ENCODE data around the gene LMBR1. TPM values are rescaled to one million over a fixed set of nuclear protein-coding genes. Genes with fewer than 3 reads are reported as not detected.

LMBR1 gene
- total RNA-seq (57.7 and 72.9 TPM in 2 replicates), polyA plus RNA-seq (12.1 and 14.0 TPM in 2 replicates), polyA minus RNA-seq (43.0 and 64.6 TPM in 2 replicates), Bru-seq, nascent RNA (percentile 87 among the genes with signal in this experiment), BruChase-seq, experiment 1, labeled RNA remaining after a 6-hour chase (percentile 83 among the genes with signal in this experiment), BruChase-seq, experiment 2, labeled RNA remaining after a 2-hour chase (percentile 89 among the genes with signal in this experiment)
- 13.8 and 15.7 TPM in 2 replicates for polyA plus RNA-seq (2011; cell fraction: cytosol; rRNA removed)
- 31.7 and 33.0 TPM in 2 replicates for polyA plus RNA-seq (2011; cell fraction: nucleus; rRNA removed)
- 23.9 and 29.0 TPM in 2 replicates for polyA plus RNA-seq (2012)
- polyA minus RNA-seq (2011; cell fraction: cytosol; rRNA and poly(A)+ RNA removed) = 32.0 TPM
- polyA minus RNA-seq (2011; cell fraction: nucleus; rRNA and poly(A)+ RNA removed) = 118 and 129 TPM in 2 replicates
- long read RNA-seq, full-length matches to known transcripts = 61 of 102 reads
- long read RNA-seq, partial matches to known transcripts = 7 of 102 reads
- long read RNA-seq, other reads (novel, unspliced or antisense) = 34 of 102 reads

- FAIRE-seq = peak; percentile 87
- peak within 1 kb of the TSS; percentile 98 for H3K4me2 ChIP-seq (ENCODE audit: insufficient read depth, low read length)
- H4K20me1 ChIP-seq (replicated peaks; ENCODE audit: control insufficient read depth, extremely low read depth, insufficient read depth, low read length) = no peaks in the 10 kb centered on the region
- peak within 1 kb of the TSS; percentile 90 to 94 (median 91) for H3K4me3 ChIP-seq (replicated peaks in 1 of 3; ENCODE audit: insufficient read depth in 1 of 3, low read depth in 1 of 3, low read length in 3 of 3)
- peak within 1 kb of the TSS; percentile 79 for H3K9ac ChIP-seq (replicated peaks; ENCODE audit: extremely low read depth, insufficient read depth, low read length)
- BruUV-seq (replicated peaks) = no TSS peak
- dilution Hi-C loops (cut with MboI; ENCODE audit: extremely low pct_ligation_motif_present, low sequenced_read_pairs) (no loop called here), intact Hi-C loops (cut with micrococcal nuclease) (loop anchor here (1.0 to 5.0 kb wide), 6 partner anchors 10 to 1086 kb away; partner anchors contain the start of gene UBE3C)
- no peaks in the 10 kb centered on the region for H3K9me1 ChIP-seq (replicated peaks; ENCODE audit: control insufficient read depth, extremely low read depth, insufficient read depth, low read length)
- peak; percentile 96 for DNase-seq (ENCODE audit: low read depth, low spot score)
- H2AFZ ChIP-seq (ENCODE audit: low read depth, low read length) = peak within 1 kb of the TSS; percentile 77
- ChIA-PET CTCF (interaction anchor here (0.9 to 1.7 kb wide), 8 partner anchors 9 to 67 kb away, joined by 3 to 19 read pairs (median 8); partner anchors contain the start of gene NOM1), POLR2A (interaction anchor here (0.9 to 1.3 kb wide), 4 partner anchors 35 to 59 kb away, joined by 3 to 5 read pairs (median 4); partner anchors contain the start of gene NOM1)
- peaks cover 17% of the 10 kb centered on the region for H3K79me2 ChIP-seq (ENCODE audit: control insufficient read depth, insufficient read depth, low read length)
- TF ChIP-seq POLR2A (IDR thresholded peaks at IDR 0.05; ENCODE audit: low read depth, low read length) = peak; percentile 79
- no peak for TF ChIP-seq MYC (IDR thresholded peaks at IDR 0.05; ENCODE audit: low read depth, low read length)
- no peak for TF ChIP-seq FOS (IDR thresholded peaks at IDR 0.05; ENCODE audit: borderline replicate concordance, insufficient read depth, low read length)
- TF ChIP-seq CTCF (IDR thresholded peaks at IDR 0.05; ENCODE audit: extremely low read depth in 1 of 2, insufficient read depth in 1 of 2, low read depth in 1 of 2, low read length in 2 of 2) = peak; percentile 35 to 66
- peak; percentile 76 for TF ChIP-seq POLR2AphosphoS5 (IDR thresholded peaks at IDR 0.05; ENCODE audit: insufficient read depth, low read depth, low read length)
- no peaks in the 10 kb centered on the region for H3K27me3 ChIP-seq (ENCODE audit: control insufficient read depth in 2 of 2, insufficient read depth in 2 of 2, low read length in 2 of 2)
- H3K9me3 ChIP-seq (replicated peaks; ENCODE audit: control insufficient read depth, insufficient read depth, low read length) = no peaks in the 10 kb centered on the region
- H3K27ac ChIP-seq (ENCODE audit: insufficient read depth, low read depth, low read length) = peak within 1 kb of the TSS; percentile 83
- peaks cover 19% of the 10 kb centered on the region for H3K4me1 ChIP-seq (ENCODE audit: control insufficient read depth, extremely low read depth, insufficient read depth, low read length)
- H3K36me3 ChIP-seq (ENCODE audit: control insufficient read depth in 2 of 2, extremely low read depth in 1 of 2, insufficient read depth in 2 of 2, low read length in 2 of 2) = no peaks in the 10 kb centered on the region
Observed at GRCh38 chr7:156892821-156893706, at the start of gene LMBR1. TSS of gene LMBR1 (minus strand) at chr7:156893183. CDS start at chr7:156892993, 190 bp downstream.

Data from endothelial cell of umbilical vein (primary cell).